SK-N-SH treated with all-trans-retinoic acid at 6 μM for 48 hours (cell line): ENCODE data around the gene GNAZ.

ENCODE experiments used
- ATAC-seq: fragments of 200-7000 bp; cut with Tn5 transposase; 3 replicates; pipeline ENCODE4 v1.9.1; 2020; ENCODE audit warnings: mild to moderate bottlenecking, moderate library complexity
- ARNTL ChIP-seq: fragments of 450-650 bp; formaldehyde crosslinking; IDR thresholded peaks from 2 replicates; pipeline ENCODE4 v1.5.0; 2020; ENCODE audit warnings: low read depth, mild to moderate bottlenecking, moderate library complexity, borderline replicate concordance
- BACH2 ChIP-seq: fragments of 250-450 bp; sonication (Bioruptor Pico); IDR thresholded peaks from 2 replicates; pipeline ENCODE4 v1.9.0; 2021; ENCODE audit warnings: mild to moderate bottlenecking, borderline replicate concordance
- CSDC2 ChIP-seq: fragments of 250-450 bp; sonication (Bioruptor Pico); IDR thresholded peaks from 2 replicates; pipeline ENCODE4 v1.5.0; 2020; ENCODE audit warnings: mild to moderate bottlenecking, moderate library complexity
- ESRRG ChIP-seq: fragments of 250-450 bp; sonication (Bioruptor Pico); IDR thresholded peaks from 2 replicates; pipeline ENCODE4 v1.6.1; 2021; ENCODE audit warnings: mild to moderate bottlenecking
- ISL1 ChIP-seq: fragments of 250-450 bp; sonication (Bioruptor Pico); IDR thresholded peaks from 2 replicates; pipeline ENCODE4 v2.1.2; 2022; ENCODE audit warnings: mild to moderate bottlenecking, moderate library complexity
- OSR1 ChIP-seq: fragments of 250-450 bp; sonication (Bioruptor Pico); IDR thresholded peaks from 2 replicates; pipeline ENCODE4 v1.8.0; 2022; ENCODE audit warnings: moderate library complexity, mild to moderate bottlenecking, inconsistent platforms
- PPARA ChIP-seq: fragments of 250-450 bp; sonication (Bioruptor Pico); IDR thresholded peaks from 2 replicates; pipeline ENCODE4 v1.5.0; 2020; ENCODE audit warnings: mild to moderate bottlenecking, borderline replicate concordance
- RARB ChIP-seq: fragments of 250-450 bp; sonication (Bioruptor Pico); IDR thresholded peaks from 2 replicates; pipeline ENCODE4 v1.8.0; 2021; ENCODE audit warnings: mild to moderate bottlenecking, moderate library complexity
- SNAI2 ChIP-seq: fragments of 250-450 bp; sonication (Bioruptor Pico); IDR thresholded peaks from 2 replicates; pipeline ENCODE4 v1.5.0; 2020; ENCODE audit warnings: mild to moderate bottlenecking, moderate library complexity
- TCF4 ChIP-seq: fragments of 250-450 bp; sonication (Bioruptor Pico); IDR thresholded peaks from 2 replicates; pipeline ENCODE4 v1.8.0; 2021; ENCODE audit warnings: mild to moderate bottlenecking, moderate library complexity, borderline replicate concordance
- TOX ChIP-seq: fragments of 250-450 bp; sonication (Bioruptor Pico); IDR thresholded peaks from 2 replicates; pipeline ENCODE4 v1.8.0; 2021; ENCODE audit warnings: mild to moderate bottlenecking, moderate library complexity, borderline replicate concordance
- ZC3H10 ChIP-seq: fragments of 250-450 bp; sonication (Bioruptor Pico); IDR thresholded peaks from 2 replicates; pipeline ENCODE4 v1.5.1; 2021; ENCODE audit warnings: mild to moderate bottlenecking, moderate library complexity
- ZFP3 ChIP-seq: fragments of 250-450 bp; sonication (Bioruptor Pico); IDR thresholded peaks from 2 replicates; pipeline ENCODE4 v1.5.0; 2020; ENCODE audit warnings: mild to moderate bottlenecking, moderate library complexity
- ZFP30 ChIP-seq: fragments of 450-650 bp; formaldehyde crosslinking; IDR thresholded peaks from 2 replicates; pipeline ENCODE4 v1.5.0; 2022; ENCODE audit warnings: mild to moderate bottlenecking, moderate library complexity
- ZNF565 ChIP-seq: fragments of 450-650 bp; formaldehyde crosslinking; conservative IDR thresholded peaks from 2 replicates; pipeline ENCODE4 v1.5.0; 2020; ENCODE audit warnings: low read depth, mild to moderate bottlenecking, moderate library complexity
- ZNF70 ChIP-seq: fragments of 450-650 bp; formaldehyde crosslinking; IDR thresholded peaks from 2 replicates; pipeline ENCODE4 v1.5.0; 2020; ENCODE audit warnings: mild to moderate bottlenecking, moderate library complexity
- TF ChIP-seq, protein P1 (sequence below): fragments of 250-450 bp; sonication (Bioruptor Pico); IDR thresholded peaks from 2 replicates; pipeline ENCODE4 v1.5.1; 2021; ENCODE audit warnings: mild to moderate bottlenecking, moderate library complexity
- TF ChIP-seq, protein P2 (sequence below): fragments of 250-450 bp; sonication (Bioruptor Pico); IDR thresholded peaks from 2 replicates; pipeline ENCODE4 v1.8.0; 2020; ENCODE audit warnings: mild to moderate bottlenecking, moderate library complexity, borderline replicate concordance
- TF ChIP-seq, protein P3 (sequence below): fragments of 250-450 bp; sonication (Bioruptor Pico); IDR thresholded peaks from 2 replicates; pipeline ENCODE4 v1.8.0; 2021; ENCODE audit warnings: low read depth, mild to moderate bottlenecking, moderate library complexity, borderline replicate concordance
- TF ChIP-seq, protein P4 (sequence below): fragments of 250-450 bp; sonication (Bioruptor Pico); IDR thresholded peaks from 2 replicates; pipeline ENCODE4 v1.5.1; 2020; ENCODE audit warnings: low read depth, mild to moderate bottlenecking, moderate library complexity

The GNAZ gene

DNA sequence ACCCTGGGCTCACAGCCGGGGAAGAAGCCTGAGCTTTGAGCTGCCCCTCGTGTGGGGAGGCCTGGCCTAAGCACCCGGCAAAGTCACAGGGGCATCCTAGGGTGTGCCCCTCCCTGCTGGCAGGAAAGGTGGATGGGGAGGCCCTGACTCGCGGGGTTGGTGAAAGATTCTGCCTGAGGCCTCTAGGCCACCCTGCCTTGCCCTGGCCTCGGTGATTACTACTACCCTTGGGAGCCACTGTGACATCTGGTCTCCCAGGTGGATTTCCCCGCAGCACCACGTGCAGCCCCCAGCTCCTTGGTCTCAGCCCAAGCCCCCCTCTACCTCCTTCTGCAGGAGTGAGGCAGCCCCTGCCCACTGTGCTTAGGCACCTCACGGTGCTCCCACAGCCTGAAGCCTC is 23.9 kb downstream of the GNAZ start:
- no peak for TF ChIP-seq TCF4 (CRISPR knock-in tag)
- no peak for TF ChIP-seq BACH2 (CRISPR knock-in tag)
- TF ChIP-seq, protein P1, sequence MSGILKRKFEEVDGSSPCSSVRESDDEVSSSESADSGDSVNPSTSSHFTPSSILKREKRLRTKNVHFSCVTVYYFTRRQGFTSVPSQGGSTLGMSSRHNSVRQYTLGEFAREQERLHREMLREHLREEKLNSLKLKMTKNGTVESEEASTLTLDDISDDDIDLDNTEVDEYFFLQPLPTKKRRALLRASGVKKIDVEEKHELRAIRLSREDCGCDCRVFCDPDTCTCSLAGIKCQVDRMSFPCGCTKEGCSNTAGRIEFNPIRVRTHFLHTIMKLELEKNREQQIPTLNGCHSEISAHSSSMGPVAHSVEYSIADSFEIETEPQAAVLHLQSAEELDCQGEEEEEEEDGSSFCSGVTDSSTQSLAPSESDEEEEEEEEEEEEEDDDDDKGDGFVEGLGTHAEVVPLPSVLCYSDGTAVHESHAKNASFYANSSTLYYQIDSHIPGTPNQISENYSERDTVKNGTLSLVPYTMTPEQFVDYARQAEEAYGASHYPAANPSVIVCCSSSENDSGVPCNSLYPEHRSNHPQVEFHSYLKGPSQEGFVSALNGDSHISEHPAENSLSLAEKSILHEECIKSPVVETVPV (CRISPR knock-in tag) = no peak
- no peak for TF ChIP-seq ZNF70 (CRISPR knock-in tag)
- no peak for TF ChIP-seq CSDC2 (CRISPR knock-in tag)
- TF ChIP-seq ZFP3 = no peak
- no peak for TF ChIP-seq ISL1 (CRISPR knock-in tag)
- no peak for TF ChIP-seq ZC3H10 (CRISPR knock-in tag)
- no peak for TF ChIP-seq OSR1 (CRISPR knock-in tag)
- no peak for TF ChIP-seq ARNTL
- TF ChIP-seq ESRRG = no peak
- no peak for ATAC-seq

DNA sequence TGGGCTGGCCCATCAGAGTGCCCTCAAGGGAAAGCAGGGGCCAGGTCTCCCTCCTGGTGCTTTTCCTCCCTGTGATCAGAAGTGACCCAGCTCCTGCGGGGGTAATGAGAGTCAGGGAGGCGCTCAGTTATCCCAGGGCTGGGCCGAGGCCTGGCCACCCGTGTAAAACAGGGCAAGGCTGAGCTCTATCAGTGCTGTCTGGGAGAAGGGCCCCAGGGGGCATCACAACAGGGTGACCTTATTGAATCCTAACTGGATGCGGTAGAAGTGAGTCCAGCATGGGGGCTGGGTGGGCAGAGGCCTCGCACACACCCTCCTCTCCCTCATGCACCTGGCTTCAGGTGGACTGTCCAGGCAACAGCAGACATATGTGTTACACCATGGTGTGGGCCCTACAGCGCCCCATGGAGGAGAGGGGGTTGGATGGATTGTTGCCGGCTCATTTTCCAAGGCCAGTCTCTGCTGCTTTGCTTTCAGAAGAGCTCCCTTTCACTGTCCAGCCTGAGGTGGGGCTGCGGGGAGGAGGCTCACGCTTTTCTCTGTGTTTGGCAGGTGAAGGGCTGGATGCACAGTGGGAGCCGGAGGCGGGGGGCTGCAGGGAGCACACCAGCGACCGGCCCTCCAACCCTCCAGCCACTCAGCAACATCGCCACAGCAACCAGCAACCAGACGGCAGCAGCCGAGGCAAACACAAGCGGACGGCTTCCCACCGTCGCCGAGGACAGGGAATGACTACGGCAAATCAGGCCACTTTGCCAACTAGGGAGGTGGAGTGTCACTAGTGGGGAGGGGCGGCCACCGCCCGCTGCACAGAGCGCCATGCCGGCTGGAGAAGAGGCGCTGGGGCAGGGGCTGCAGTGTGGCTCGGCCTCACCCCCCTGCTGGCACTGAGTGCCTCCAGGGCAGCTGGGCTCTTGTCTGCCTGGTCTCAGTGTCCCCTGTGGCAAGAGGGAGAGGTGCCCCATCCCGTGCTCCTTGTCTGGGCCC is 24.7 kb downstream of the GNAZ start:
- TF ChIP-seq, protein P2, sequence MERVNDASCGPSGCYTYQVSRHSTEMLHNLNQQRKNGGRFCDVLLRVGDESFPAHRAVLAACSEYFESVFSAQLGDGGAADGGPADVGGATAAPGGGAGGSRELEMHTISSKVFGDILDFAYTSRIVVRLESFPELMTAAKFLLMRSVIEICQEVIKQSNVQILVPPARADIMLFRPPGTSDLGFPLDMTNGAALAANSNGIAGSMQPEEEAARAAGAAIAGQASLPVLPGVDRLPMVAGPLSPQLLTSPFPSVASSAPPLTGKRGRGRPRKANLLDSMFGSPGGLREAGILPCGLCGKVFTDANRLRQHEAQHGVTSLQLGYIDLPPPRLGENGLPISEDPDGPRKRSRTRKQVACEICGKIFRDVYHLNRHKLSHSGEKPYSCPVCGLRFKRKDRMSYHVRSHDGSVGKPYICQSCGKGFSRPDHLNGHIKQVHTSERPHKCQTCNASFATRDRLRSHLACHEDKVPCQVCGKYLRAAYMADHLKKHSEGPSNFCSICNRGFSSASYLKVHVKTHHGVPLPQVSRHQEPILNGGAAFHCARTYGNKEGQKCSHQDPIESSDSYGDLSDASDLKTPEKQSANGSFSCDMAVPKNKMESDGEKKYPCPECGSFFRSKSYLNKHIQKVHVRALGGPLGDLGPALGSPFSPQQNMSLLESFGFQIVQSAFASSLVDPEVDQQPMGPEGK (CRISPR knock-in tag) = no peak
- TF ChIP-seq PPARA (CRISPR knock-in tag) = no peak
- ATAC-seq = no peak; the same call in 2 of the 3 replicates

DNA sequence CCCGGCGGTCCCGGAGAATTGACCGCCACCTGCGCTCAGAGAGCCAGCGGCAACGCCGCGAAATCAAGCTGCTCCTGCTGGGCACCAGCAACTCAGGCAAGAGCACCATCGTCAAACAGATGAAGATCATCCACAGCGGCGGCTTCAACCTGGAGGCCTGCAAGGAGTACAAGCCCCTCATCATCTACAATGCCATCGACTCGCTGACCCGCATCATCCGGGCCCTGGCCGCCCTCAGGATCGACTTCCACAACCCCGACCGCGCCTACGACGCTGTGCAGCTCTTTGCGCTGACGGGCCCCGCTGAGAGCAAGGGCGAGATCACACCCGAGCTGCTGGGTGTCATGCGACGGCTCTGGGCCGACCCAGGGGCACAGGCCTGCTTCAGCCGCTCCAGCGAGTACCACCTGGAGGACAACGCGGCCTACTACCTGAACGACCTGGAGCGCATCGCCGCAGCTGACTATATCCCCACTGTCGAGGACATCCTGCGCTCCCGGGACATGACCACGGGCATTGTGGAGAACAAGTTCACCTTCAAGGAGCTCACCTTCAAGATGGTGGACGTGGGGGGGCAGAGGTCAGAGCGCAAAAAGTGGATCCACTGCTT is 25.5 kb downstream of the GNAZ start:
- ATAC-seq = no peak
- TF ChIP-seq SNAI2 (CRISPR knock-in tag) (no peak), TOX (CRISPR knock-in tag) (no peak), PPARA (CRISPR knock-in tag) (no peak), RARB (CRISPR knock-in tag) (no peak), OSR1 (CRISPR knock-in tag) (no peak)
- TF ChIP-seq, protein P3, sequence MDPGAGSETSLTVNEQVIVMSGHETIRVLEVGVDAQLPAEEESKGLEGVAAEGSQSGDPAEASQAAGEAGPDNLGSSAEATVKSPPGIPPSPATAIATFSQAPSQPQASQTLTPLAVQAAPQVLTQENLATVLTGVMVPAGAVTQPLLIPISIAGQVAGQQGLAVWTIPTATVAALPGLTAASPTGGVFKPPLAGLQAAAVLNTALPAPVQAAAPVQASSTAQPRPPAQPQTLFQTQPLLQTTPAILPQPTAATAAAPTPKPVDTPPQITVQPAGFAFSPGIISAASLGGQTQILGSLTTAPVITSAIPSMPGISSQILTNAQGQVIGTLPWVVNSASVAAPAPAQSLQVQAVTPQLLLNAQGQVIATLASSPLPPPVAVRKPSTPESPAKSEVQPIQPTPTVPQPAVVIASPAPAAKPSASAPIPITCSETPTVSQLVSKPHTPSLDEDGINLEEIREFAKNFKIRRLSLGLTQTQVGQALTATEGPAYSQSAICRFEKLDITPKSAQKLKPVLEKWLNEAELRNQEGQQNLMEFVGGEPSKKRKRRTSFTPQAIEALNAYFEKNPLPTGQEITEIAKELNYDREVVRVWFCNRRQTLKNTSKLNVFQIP = no peak

DNA sequence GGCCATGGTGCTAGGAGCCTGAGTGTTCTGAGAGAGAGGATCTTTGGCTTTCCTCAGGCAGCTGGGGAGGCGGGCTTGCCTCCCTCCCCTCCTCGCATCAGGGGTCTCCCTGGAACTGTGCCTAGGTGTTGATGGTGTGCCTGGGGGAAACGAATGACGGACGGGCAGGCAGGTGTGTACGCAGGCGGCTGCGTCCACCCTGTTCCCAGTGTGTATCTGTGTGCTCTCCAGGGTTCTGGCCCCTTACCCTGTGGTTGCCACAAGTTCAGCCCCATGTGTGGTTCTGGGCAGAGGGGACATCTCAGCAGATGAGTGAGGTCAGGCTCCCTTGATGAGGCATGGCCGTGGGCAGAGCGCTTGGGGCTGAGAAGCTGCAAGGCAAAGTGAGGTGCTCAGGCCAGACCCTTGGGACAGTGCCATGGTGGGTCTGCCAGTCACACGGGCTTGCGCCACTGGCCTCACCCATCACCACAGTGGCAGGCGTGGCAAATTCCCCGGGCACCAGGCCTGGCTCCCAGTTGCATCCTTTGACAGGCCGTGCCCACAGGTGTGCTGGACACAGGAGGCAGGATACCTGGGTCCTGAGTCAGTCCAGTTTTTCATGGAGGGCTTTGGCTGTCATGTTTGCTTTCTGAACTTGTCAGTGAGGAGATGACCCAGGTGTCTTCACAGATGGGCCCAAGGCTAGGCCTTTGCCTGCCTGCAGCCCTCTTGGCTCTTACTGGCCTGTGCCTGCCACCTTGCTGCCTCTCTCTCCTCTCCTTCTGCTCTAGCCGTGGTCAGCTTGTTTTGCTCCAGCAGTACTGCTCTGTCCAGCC is 27.3 kb downstream of the GNAZ start:
- TF ChIP-seq ZC3H10 (CRISPR knock-in tag) (no peak), ZFP30 (CRISPR knock-in tag) (no peak), CSDC2 (CRISPR knock-in tag) (no peak), ZNF565 (no peak), SNAI2 (CRISPR knock-in tag) (no peak), ZNF70 (CRISPR knock-in tag) (no peak), ARNTL (no peak), RARB (CRISPR knock-in tag) (no peak)
- TF ChIP-seq, protein P4, sequence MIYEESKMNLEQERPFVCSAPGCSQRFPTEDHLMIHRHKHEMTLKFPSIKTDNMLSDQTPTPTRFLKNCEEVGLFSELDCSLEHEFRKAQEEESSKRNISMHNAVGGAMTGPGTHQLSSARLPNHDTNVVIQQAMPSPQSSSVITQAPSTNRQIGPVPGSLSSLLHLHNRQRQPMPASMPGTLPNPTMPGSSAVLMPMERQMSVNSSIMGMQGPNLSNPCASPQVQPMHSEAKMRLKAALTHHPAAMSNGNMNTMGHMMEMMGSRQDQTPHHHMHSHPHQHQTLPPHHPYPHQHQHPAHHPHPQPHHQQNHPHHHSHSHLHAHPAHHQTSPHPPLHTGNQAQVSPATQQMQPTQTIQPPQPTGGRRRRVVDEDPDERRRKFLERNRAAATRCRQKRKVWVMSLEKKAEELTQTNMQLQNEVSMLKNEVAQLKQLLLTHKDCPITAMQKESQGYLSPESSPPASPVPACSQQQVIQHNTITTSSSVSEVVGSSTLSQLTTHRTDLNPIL (CRISPR knock-in tag) = no peak
- ATAC-seq = no peak
